HepG2 (cell line): ENCODE measurements around the gene GTF2B. TPM values are rescaled to one million over a fixed set of nuclear protein-coding genes. Genes with fewer than 3 reads are reported as not detected.

Experiments used
- ARNT ChIP-seq: fragments of 450-650 bp; IDR thresholded peaks from 2 replicates; pipeline ENCODE4 v1.6.1; 2017
- CREB1 ChIP-seq, 2 experiments: fragments of 450-650 bp in 1 of 2; IDR thresholded peaks; 2 replicates each; pipeline ENCODE4 v1.6.1; 2016 to 2017; ENCODE audit warnings: control low read depth in 1 of 2, mild to moderate bottlenecking in 1 of 2, missing compliant biosample characterization in 1 of 2, missing genetic modification characterization in 1 of 2
- ETV5 ChIP-seq: IDR thresholded peaks from 2 replicates; pipeline ENCODE4 v1.6.1; 2018; ENCODE audit warnings: missing biosample characterization, missing genetic modification reagents, inconsistent platforms, borderline replicate concordance
- GATAD1 ChIP-seq: IDR thresholded peaks from 2 replicates; pipeline ENCODE4 v1.6.1; 2016; ENCODE audit warnings: missing genetic modification reagents, missing compliant biosample characterization
- GATAD2A ChIP-seq: IDR thresholded peaks from 2 replicates; pipeline ENCODE4 v1.6.1; 2016
- HOXA3 ChIP-seq: sonication (generic); formaldehyde crosslinking; IDR thresholded peaks from 2 replicates; pipeline ENCODE4 v1.5.0; 2020; ENCODE audit warnings: missing genetic modification reagents
- IKZF5 ChIP-seq: IDR thresholded peaks from 2 replicates; pipeline ENCODE4 v1.6.1; 2018; ENCODE audit warnings: missing genetic modification reagents, mild to moderate bottlenecking, missing compliant biosample characterization
- MED1 ChIP-seq: sonication (generic); formaldehyde crosslinking; IDR thresholded peaks from 2 replicates; pipeline ENCODE4 v1.4.0; 2020; ENCODE audit warnings: missing genetic modification reagents
- PATZ1 ChIP-seq: sonication (generic); formaldehyde crosslinking; IDR thresholded peaks from 2 replicates; pipeline ENCODE4 v1.4.0; 2020; ENCODE audit warnings: missing genetic modification reagents
- PAXIP1 ChIP-seq: sonication (generic); formaldehyde crosslinking; conservative IDR thresholded peaks from 2 replicates; pipeline ENCODE4 v1.4.0; 2020; ENCODE audit warnings: mild to moderate bottlenecking, missing genetic modification reagents, moderate library complexity
- RFXAP ChIP-seq: sonication (generic); formaldehyde crosslinking; IDR thresholded peaks from 2 replicates; pipeline ENCODE4 v1.4.0; 2020; ENCODE audit warnings: missing genetic modification reagents, borderline replicate concordance
- SAP130 ChIP-seq: IDR thresholded peaks from 2 replicates; pipeline ENCODE4 v1.6.1; 2016; ENCODE audit warnings: low read depth
- TEAD3 ChIP-seq: optimal IDR thresholded peaks from 2 replicates; pipeline ENCODE3; 2016; ENCODE audit warnings: borderline replicate concordance
- TP53 ChIP-seq: sonication (generic); formaldehyde crosslinking; conservative IDR thresholded peaks from 2 replicates; pipeline ENCODE4 v1.4.0; 2020; ENCODE audit warnings: missing genetic modification reagents
- YY1 ChIP-seq: IDR thresholded peaks from 2 replicates; pipeline ENCODE4 v1.6.1; 2011; ENCODE audit warnings: low read length, low read depth, moderate library complexity, mild to moderate bottlenecking; ENCODE audit not compliant: insufficient read depth, insufficient replicate concordance
- ZMYM2 ChIP-seq: sonication (generic); formaldehyde crosslinking; IDR thresholded peaks from 2 replicates; pipeline ENCODE4 v1.8.0; 2022; ENCODE audit warnings: mild to moderate bottlenecking, missing genetic modification reagents
- ZMYM4 ChIP-seq: sonication (generic); formaldehyde crosslinking; IDR thresholded peaks from 2 replicates; pipeline ENCODE4 v1.8.1; 2023; ENCODE audit warnings: mild to moderate bottlenecking, missing genetic modification reagents
- ZNF20 ChIP-seq: sonication (generic); formaldehyde crosslinking; IDR thresholded peaks from 2 replicates; pipeline ENCODE4 v1.4.0; 2020; ENCODE audit warnings: mild to moderate bottlenecking, moderate library complexity, missing genetic modification reagents
- ZNF331 ChIP-seq: sonication (generic); formaldehyde crosslinking; IDR thresholded peaks from 2 replicates; pipeline ENCODE4 v1.4.0; 2020; ENCODE audit warnings: missing genetic modification reagents
- ZNF644 ChIP-seq: IDR thresholded peaks from 2 replicates; pipeline ENCODE4 v1.6.1; 2016; ENCODE audit warnings: low read depth
- polyA plus RNA-seq, 8 experiments: library from polyadenylated mRNA; depleted of rRNA in 3 of 8; stranded (reverse) in 7 of 8; unstranded in 1 of 8; fragments of >200 nt; fragmentation: Illumina TruSeq in 4 of 8; extraction: Trizol in 4 of 8; gene quantifications; 2 replicates each; pipeline versions ENCODE4 v1.2.1 to v1.2.3, GENCODE V29; 2011 to 2016; ENCODE audit warnings: low read depth in 4 of 8, missing spikeins in 1 of 8, mixed read lengths in 1 of 8; ENCODE audit not compliant: insufficient read depth in 1 of 8
- total RNA-seq, 5 experiments: library from RNA; depleted of rRNA; stranded (reverse); fragments of >200 nt; fragmentation: Illumina TruSeq; extraction: Trizol; gene quantifications; 2 replicates each; pipeline ENCODE4 v1.2.3, GENCODE V29; 2016; ENCODE audit warnings: low read depth in 1 of 5
- TF ChIP-seq, protein P1 (sequence below): IDR thresholded peaks from 2 replicates; pipeline ENCODE4 v1.6.1; 2016; ENCODE audit warnings: low read depth

Gene GTF2B
- total and polyA plus RNA-seq, 2 of the 13 experiments (the other 11 are each of a cell fraction or from before 2014, with no cell fraction given), result 31.5 to 43.4 TPM

DNA sequence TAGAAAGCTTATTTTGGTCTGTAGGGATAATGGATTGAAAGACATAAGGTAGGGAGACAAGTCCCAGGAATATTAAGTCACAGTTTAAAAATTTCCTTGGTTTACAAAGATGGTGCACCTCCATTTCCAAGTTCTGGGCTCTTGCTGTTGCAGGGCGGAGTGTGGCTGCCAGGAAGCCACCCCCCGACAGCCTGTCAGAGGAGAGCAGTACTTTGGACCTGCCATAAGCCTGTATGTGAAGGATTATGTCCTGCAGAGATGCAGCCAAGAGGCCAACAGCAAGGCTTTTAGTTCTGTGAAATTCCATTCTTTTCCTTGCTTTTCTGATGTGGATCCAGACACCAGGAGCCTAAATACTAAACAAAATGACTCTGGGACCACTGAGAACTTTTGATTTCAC is 31.9 kb upstream of the GTF2B start (continued):
- TF ChIP-seq PAXIP1 (CRISPR knock-in tag) (peak; percentile 65), ZNF331 (0 out of 2 replicates have a peak, but pooled peaks have one; percentile 61), ZNF20 (CRISPR knock-in tag) (0 out of 2 replicates have a peak, but pooled peaks have one; percentile 87), GATAD2A (CRISPR knock-in tag) (peak; percentile 55; the same call in 1 of the 2 replicates), MED1 (0 out of 2 replicates have a peak, but pooled peaks have one; percentile 35), ETV5 (CRISPR knock-in tag) (peak; percentile 20; the same call in 1 of the 2 replicates), PATZ1 (CRISPR knock-in tag) (0 out of 2 replicates have a peak, but pooled peaks have one; percentile 15), ZMYM2 (CRISPR knock-in tag) (no peak), ARNT (no peak), RFXAP (CRISPR knock-in tag) (0 out of 2 replicates have a peak, but pooled peaks have one; percentile 49), YY1 (peak; percentile 44), SAP130 (CRISPR knock-in tag) (peak; percentile 56), ZMYM4 (peak; percentile 66), TP53 (CRISPR knock-in tag) (no peak), ZNF644 (peak; percentile 93), CREB1 (IDR thresholded peaks at IDR 0.05) (no peak), CREB1 (CRISPR knock-in tag; IDR thresholded peaks at IDR 0.05) (no peak), IKZF5 (CRISPR knock-in tag) (0 out of 2 replicates have a peak, but pooled peaks have one; percentile 29), HOXA3 (CRISPR knock-in tag) (peak; percentile 38; the same call in 1 of the 2 replicates), GATAD1 (CRISPR knock-in tag) (no peak), TEAD3 (CRISPR knock-in tag) (peak; percentile 20)
- TF ChIP-seq, protein P1, sequence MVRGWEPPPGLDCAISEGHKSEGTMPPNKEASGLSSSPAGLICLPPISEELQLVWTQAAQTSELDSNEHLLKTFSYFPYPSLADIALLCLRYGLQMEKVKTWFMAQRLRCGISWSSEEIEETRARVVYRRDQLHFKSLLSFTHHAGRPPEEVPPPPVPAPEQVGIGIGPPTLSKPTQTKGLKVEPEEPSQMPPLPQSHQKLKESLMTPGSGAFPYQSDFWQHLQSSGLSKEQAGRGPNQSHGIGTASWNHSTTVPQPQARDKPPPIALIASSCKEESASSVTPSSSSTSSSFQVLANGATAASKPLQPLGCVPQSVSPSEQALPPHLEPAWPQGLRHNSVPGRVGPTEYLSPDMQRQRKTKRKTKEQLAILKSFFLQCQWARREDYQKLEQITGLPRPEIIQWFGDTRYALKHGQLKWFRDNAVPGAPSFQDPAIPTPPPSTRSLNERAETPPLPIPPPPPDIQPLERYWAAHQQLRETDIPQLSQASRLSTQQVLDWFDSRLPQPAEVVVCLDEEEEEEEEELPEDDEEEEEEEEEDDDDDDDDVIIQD, result peak; percentile 75
